ENCODE results near the gene CMTM6.

DNA sequence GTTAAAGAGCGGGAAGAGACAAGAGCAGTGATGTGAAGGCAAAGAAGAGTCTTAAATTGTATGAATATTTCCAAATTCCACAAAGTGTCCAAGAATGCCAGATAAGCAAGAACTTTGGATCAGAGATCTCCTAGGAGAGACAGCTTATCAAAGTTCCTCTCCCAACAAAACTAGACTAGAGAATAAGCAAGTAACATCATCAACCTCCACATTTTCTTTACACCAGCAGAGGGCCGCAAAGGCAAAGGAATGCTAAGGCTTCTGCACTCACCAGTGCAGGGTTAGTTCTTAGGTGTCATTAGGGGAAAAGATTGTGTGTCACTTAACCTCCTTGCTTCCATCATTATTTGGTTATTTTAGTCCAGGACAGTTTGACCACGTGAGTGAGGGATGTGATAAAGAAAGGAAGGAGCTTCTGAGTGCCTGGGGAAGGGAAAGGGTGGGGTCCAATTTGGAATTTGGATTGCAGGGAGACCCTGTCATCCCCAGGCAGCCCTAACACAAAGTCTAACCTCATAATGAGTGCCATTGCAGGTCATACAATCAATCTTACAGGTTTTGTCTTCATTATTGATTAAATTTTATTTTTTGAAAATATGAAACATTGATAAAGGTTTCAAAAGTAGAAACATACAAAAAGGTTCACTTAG, 7.5 kb upstream of the CMTM6 start:
- TF ChIP-seq, protein P1, sequence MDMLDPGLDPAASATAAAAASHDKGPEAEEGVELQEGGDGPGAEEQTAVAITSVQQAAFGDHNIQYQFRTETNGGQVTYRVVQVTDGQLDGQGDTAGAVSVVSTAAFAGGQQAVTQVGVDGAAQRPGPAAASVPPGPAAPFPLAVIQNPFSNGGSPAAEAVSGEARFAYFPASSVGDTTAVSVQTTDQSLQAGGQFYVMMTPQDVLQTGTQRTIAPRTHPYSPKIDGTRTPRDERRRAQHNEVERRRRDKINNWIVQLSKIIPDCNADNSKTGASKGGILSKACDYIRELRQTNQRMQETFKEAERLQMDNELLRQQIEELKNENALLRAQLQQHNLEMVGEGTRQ (IDR thresholded peaks at IDR 0.05; ENCODE audit: low read length) = no peak
- TF ChIP-seq, protein P2, sequence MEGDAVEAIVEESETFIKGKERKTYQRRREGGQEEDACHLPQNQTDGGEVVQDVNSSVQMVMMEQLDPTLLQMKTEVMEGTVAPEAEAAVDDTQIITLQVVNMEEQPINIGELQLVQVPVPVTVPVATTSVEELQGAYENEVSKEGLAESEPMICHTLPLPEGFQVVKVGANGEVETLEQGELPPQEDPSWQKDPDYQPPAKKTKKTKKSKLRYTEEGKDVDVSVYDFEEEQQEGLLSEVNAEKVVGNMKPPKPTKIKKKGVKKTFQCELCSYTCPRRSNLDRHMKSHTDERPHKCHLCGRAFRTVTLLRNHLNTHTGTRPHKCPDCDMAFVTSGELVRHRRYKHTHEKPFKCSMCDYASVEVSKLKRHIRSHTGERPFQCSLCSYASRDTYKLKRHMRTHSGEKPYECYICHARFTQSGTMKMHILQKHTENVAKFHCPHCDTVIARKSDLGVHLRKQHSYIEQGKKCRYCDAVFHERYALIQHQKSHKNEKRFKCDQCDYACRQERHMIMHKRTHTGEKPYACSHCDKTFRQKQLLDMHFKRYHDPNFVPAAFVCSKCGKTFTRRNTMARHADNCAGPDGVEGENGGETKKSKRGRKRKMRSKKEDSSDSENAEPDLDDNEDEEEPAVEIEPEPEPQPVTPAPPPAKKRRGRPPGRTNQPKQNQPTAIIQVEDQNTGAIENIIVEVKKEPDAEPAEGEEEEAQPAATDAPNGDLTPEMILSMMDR (IDR thresholded peaks at IDR 0.05; ENCODE audit: control extremely low read depth in 1 of 3, insufficient read depth in 1 of 3, low read depth in 1 of 3, low read length in 3 of 3) = peak in 2 of 3 experiments; percentile 85 to 90; a peak in 3 of 4 replicates
- TF ChIP-seq RAD21 (IDR thresholded peaks at IDR 0.05 in 1 of 2, conservative IDR thresholded peaks at IDR 0.05 in 1 of 2; ENCODE audit: low read depth in 2 of 2, low read length in 2 of 2) = peak; percentile 99

Data from H1 (cell line).